Measurements from ENCODE around the gene CNKSR3.

DNA sequence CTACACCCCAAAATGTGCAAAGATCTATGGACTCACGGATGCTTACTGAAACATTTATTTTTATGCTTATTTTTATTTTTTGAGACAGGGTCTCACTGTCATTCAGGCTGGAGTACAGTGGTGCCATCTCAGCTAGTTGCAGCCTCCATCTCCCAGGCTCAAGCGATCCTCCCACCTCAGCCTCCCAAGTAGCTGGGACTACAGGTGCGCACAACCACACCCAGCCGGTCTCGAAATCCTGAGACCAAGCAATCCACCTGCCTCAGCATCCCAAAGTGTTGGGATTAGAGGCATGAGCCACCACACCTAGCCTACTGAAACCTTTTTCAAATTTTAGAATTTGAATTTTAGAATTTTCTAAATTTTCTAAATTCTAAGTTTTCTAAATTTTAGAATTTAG lies 103.0 kb downstream of the CNKSR3 start:
- no peak for TF ChIP-seq EZH2 (IDR thresholded peaks at IDR 0.05; ENCODE audit: borderline replicate concordance, insufficient read depth, low read length, poor library complexity, severe bottlenecking)
- TF ChIP-seq, protein P1, sequence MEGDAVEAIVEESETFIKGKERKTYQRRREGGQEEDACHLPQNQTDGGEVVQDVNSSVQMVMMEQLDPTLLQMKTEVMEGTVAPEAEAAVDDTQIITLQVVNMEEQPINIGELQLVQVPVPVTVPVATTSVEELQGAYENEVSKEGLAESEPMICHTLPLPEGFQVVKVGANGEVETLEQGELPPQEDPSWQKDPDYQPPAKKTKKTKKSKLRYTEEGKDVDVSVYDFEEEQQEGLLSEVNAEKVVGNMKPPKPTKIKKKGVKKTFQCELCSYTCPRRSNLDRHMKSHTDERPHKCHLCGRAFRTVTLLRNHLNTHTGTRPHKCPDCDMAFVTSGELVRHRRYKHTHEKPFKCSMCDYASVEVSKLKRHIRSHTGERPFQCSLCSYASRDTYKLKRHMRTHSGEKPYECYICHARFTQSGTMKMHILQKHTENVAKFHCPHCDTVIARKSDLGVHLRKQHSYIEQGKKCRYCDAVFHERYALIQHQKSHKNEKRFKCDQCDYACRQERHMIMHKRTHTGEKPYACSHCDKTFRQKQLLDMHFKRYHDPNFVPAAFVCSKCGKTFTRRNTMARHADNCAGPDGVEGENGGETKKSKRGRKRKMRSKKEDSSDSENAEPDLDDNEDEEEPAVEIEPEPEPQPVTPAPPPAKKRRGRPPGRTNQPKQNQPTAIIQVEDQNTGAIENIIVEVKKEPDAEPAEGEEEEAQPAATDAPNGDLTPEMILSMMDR (IDR thresholded peaks at IDR 0.05; ENCODE audit: poor library complexity, severe bottlenecking) = no peak
- no peak for TF ChIP-seq POLR2AphosphoS5 (IDR thresholded peaks at IDR 0.05)
- TF ChIP-seq MXI1 (conservative IDR thresholded peaks at IDR 0.05; ENCODE audit: poor library complexity, severe bottlenecking) = no peak
- no peak for TF ChIP-seq SMC3 (conservative IDR thresholded peaks at IDR 0.05; ENCODE audit: poor library complexity)
- TF ChIP-seq EP300 (conservative IDR thresholded peaks at IDR 0.05; ENCODE audit: poor library complexity, severe bottlenecking) = no peak

Measured in neural cell (in vitro differentiated cells).